H1 (cell line): ENCODE measurements around the gene VWA1.

Experiments used
- CBX5 ChIP-seq: fragments of 300-800, 300-1000 bp; sonication (generic); IDR thresholded peaks from 2 replicates; pipeline ENCODE4 v1.7.1; 2016; ENCODE audit warnings: antibody characterized with exemption, low read length, low read depth
- CBX8 ChIP-seq: fragments of 300-800, 300-1000 bp; sonication (generic); IDR thresholded peaks from 2 replicates; pipeline ENCODE4 v1.7.1; 2016; ENCODE audit warnings: low read depth, low read length, borderline replicate concordance
- CHD7 ChIP-seq: fragments of 300-600 bp; sonication (generic); IDR thresholded peaks from 2 replicates; pipeline ENCODE4 v1.7.1; 2012; ENCODE audit warnings: low read length, moderate library complexity, mild to moderate bottlenecking, inconsistent platforms; ENCODE audit not compliant: insufficient replicate concordance
- CREB1 ChIP-seq: IDR thresholded peaks from 2 replicates; pipeline ENCODE4 v1.6.1; 2012; ENCODE audit warnings: inconsistent platforms
- EZH2 ChIP-seq: fragments of 200-600 bp; sonication (generic); IDR thresholded peaks from 2 replicates; pipeline ENCODE4 v1.7.1; 2012; ENCODE audit warnings: low read depth, mild to moderate bottlenecking, moderate library complexity, low read length, inconsistent platforms; ENCODE audit not compliant: severe bottlenecking
- KDM5A ChIP-seq: fragments of 200-600 bp; IDR thresholded peaks from 2 replicates; pipeline ENCODE4 v1.7.1; 2012; ENCODE audit warnings: mild to moderate bottlenecking, low read length, inconsistent platforms, mixed read lengths
- POLR2A ChIP-seq, 2 experiments: IDR thresholded peaks; 1 replicate in 1 of 2; 2 replicates in 1 of 2; pipeline ENCODE4 v1.6.1; 2011; ENCODE audit warnings: low read depth in 2 of 2, low read length in 2 of 2, mild to moderate bottlenecking in 2 of 2; ENCODE audit errors: control extremely low read depth in 1 of 2
- POLR2AphosphoS5 ChIP-seq: IDR thresholded peaks from 2 replicates; pipeline ENCODE4 v1.6.1; 2011; ENCODE audit warnings: low read depth, low read length
- ZNF274 ChIP-seq: IDR thresholded peaks from 2 replicates; pipeline ENCODE4 v1.7.0; 2012; ENCODE audit warnings: low read length, borderline replicate concordance; ENCODE audit errors: extremely low read depth
- TF ChIP-seq, protein P1 (sequence below), 3 experiments: IDR thresholded peaks; 1 replicate in 2 of 3; 2 replicates in 1 of 3; pipeline versions ENCODE4 v1.5.1 to v1.6.1; 2011; ENCODE audit warnings: low read length in 3 of 3, mild to moderate bottlenecking in 3 of 3, inconsistent platforms in 2 of 3, low read depth in 1 of 3, moderate library complexity in 1 of 3; ENCODE audit not compliant: insufficient read depth in 1 of 3; ENCODE audit errors: control extremely low read depth in 1 of 3

DNA sequence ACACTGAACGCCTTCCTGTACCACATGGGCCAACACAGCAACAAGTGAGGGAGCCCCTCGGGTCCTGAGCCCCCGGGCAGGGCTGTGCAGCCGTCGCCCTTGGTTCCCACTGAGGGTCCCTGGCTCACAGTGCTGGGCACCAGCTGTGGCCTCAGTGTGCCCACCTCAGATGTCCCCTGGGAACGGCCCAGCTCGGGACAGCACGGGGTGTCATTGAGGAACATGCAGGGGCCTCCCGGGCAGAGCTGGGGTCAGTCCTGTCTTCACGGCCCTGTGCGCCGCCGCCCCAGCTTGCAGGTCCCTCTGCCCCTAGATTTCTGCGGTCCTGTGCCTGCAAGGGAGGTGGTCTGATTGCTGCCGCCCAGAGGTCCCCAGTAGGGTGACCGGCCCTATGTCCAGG is 53.7 kb downstream of the VWA1 start:
- TF ChIP-seq CBX5, result no peak
- no peak for TF ChIP-seq KDM5A
- no peak for TF ChIP-seq CHD7
- no peak for TF ChIP-seq CBX8
- TF ChIP-seq, protein P1, sequence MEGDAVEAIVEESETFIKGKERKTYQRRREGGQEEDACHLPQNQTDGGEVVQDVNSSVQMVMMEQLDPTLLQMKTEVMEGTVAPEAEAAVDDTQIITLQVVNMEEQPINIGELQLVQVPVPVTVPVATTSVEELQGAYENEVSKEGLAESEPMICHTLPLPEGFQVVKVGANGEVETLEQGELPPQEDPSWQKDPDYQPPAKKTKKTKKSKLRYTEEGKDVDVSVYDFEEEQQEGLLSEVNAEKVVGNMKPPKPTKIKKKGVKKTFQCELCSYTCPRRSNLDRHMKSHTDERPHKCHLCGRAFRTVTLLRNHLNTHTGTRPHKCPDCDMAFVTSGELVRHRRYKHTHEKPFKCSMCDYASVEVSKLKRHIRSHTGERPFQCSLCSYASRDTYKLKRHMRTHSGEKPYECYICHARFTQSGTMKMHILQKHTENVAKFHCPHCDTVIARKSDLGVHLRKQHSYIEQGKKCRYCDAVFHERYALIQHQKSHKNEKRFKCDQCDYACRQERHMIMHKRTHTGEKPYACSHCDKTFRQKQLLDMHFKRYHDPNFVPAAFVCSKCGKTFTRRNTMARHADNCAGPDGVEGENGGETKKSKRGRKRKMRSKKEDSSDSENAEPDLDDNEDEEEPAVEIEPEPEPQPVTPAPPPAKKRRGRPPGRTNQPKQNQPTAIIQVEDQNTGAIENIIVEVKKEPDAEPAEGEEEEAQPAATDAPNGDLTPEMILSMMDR (IDR thresholded peaks at IDR 0.05; ENCODE audit: control extremely low read depth in 1 of 3, insufficient read depth in 1 of 3, low read depth in 1 of 3, low read length in 3 of 3), result no peak
- TF ChIP-seq CREB1, result no peak
- no peak for TF ChIP-seq EZH2
- TF ChIP-seq POLR2AphosphoS5, result no peak
- no peak for TF ChIP-seq POLR2A (IDR thresholded peaks at IDR 0.05; ENCODE audit: control extremely low read depth in 1 of 2, low read depth in 2 of 2, low read length in 2 of 2)
- no peak for TF ChIP-seq ZNF274
